GM12878 (cell line): ENCODE measurements around the gene INHBC. TPM values are rescaled to one million over a fixed set of nuclear protein-coding genes. Genes with fewer than 3 reads are reported as not detected.

ENCODE experiments used
- BMI1 ChIP-seq: fragments of 450-650 bp; IDR thresholded peaks from 2 replicates; pipeline ENCODE4 v1.6.1; 2016; ENCODE audit warnings: mild to moderate bottlenecking, moderate library complexity, borderline replicate concordance
- CHD2 ChIP-seq: IDR thresholded peaks from 2 replicates; pipeline ENCODE4 v1.6.1; 2011; ENCODE audit warnings: low read depth, low read length, improper control_type of control experiment, borderline replicate concordance
- CREB1 ChIP-seq: IDR thresholded peaks from 2 replicates; pipeline ENCODE4 v1.6.1; 2012; ENCODE audit warnings: low read depth, mild to moderate bottlenecking, inconsistent platforms
- EP300 ChIP-seq, 2 experiments: fragments of 150-350 bp in 1 of 2; IDR thresholded peaks; 2 replicates each; pipeline ENCODE4 v1.6.1; 2011 to 2012; ENCODE audit warnings: low read depth in 2 of 2, low read length in 2 of 2, borderline replicate concordance in 1 of 2, improper control_type of control experiment in 1 of 2, inconsistent platforms in 1 of 2; ENCODE audit not compliant: control insufficient read depth in 1 of 2
- HDAC6 ChIP-seq: fragments of 200-600 bp; sonication (generic); IDR thresholded peaks from one replicate; pipeline ENCODE4 v1.8.0; 2017; ENCODE audit warnings: antibody characterized with exemption; ENCODE audit not compliant: unreplicated experiment
- LARP7 ChIP-seq: fragments of 450-650 bp; IDR thresholded peaks from 2 replicates; pipeline ENCODE4 v1.6.1; 2017; ENCODE audit warnings: mild to moderate bottlenecking
- MTA3 ChIP-seq: IDR thresholded peaks from 2 replicates; pipeline ENCODE4 v1.6.1; 2012; ENCODE audit warnings: low read length, inconsistent platforms, borderline replicate concordance
- POLR2A ChIP-seq: IDR thresholded peaks from 2 replicates; pipeline ENCODE4 v1.6.1; 2011; ENCODE audit warnings: low read depth, mild to moderate bottlenecking, low read length
- RB1 ChIP-seq: fragments of 450-650 bp; formaldehyde crosslinking; IDR thresholded peaks from 2 replicates; pipeline ENCODE4 v1.6.1; 2017; ENCODE audit warnings: mild to moderate bottlenecking, borderline replicate concordance
- REST ChIP-seq: IDR thresholded peaks from 2 replicates; pipeline ENCODE4 v1.6.1; 2012; ENCODE audit warnings: mild to moderate bottlenecking, low read depth, low read length
- RUNX3 ChIP-seq: IDR thresholded peaks from 2 replicates; pipeline ENCODE4 v1.6.1; 2012; ENCODE audit warnings: low read length, inconsistent platforms
- SPI1 ChIP-seq: IDR thresholded peaks from 2 replicates; pipeline ENCODE4 v1.6.1; 2011; ENCODE audit warnings: low read depth, mild to moderate bottlenecking, low read length, moderate library complexity, borderline replicate concordance; ENCODE audit not compliant: insufficient read depth
- SREBF2 ChIP-seq: IDR thresholded peaks from 2 replicates; pipeline ENCODE4 v1.6.1; 2012; ENCODE audit warnings: mild to moderate bottlenecking, low read length
- SRF ChIP-seq, 2 experiments: IDR thresholded peaks; 2 replicates each; pipeline ENCODE4 v1.6.1; 2011; ENCODE audit warnings: low read depth in 2 of 2, low read length in 2 of 2, mild to moderate bottlenecking in 1 of 2, moderate library complexity in 1 of 2
- TCF3 ChIP-seq: IDR thresholded peaks from 2 replicates; pipeline ENCODE4 v1.6.1; 2012; ENCODE audit warnings: low read depth, mild to moderate bottlenecking, low read length, borderline replicate concordance; ENCODE audit not compliant: insufficient read depth
- USF1 ChIP-seq: IDR thresholded peaks from 2 replicates; pipeline ENCODE4 v1.6.1; 2011; ENCODE audit warnings: borderline replicate concordance, low read depth, mild to moderate bottlenecking, moderate library complexity, mixed read lengths, low read length; ENCODE audit not compliant: insufficient read depth; ENCODE audit errors: extremely low read length
- WRNIP1 ChIP-seq: IDR thresholded peaks from 2 replicates; pipeline ENCODE4 v1.6.1; 2011; ENCODE audit warnings: low read depth, low read length, improper control_type of control experiment, borderline replicate concordance
- YBX1 ChIP-seq: fragments of 450-650 bp; IDR thresholded peaks from 2 replicates; pipeline ENCODE4 v1.6.1; 2016; ENCODE audit warnings: antibody characterized with exemption
- ZZZ3 ChIP-seq: IDR thresholded peaks from 2 replicates; pipeline ENCODE4 v1.6.1; 2011; ENCODE audit warnings: low read depth; ENCODE audit not compliant: control insufficient read depth, insufficient read length
- polyA plus RNA-seq, 11 experiments: library from polyadenylated mRNA; depleted of rRNA in 4 of 11; unstranded in 6 of 11; stranded (reverse) in 5 of 11; fragments of >200 nt; fragmentation: Nextera tagmentation in 4 of 11; fragmentation: Illumina TruSeq in 1 of 11; extraction: Ambion mirVana in 4 of 11; extraction: Trizol in 1 of 11; gene quantifications; 1 replicate in 1 of 11; 2 replicates in 10 of 11; pipeline versions ENCODE4 v1.2.1 to v1.2.3, GENCODE V29; 2011 to 2016; ENCODE audit warnings: inconsistent platforms in 2 of 11, missing spikeins in 2 of 11, low read depth in 1 of 11
- total RNA-seq, 4 experiments: library from RNA; depleted of rRNA in 3 of 4; stranded (reverse); fragments of >200 nt in 3 of 4; fragmentation: Illumina TruSeq in 1 of 4; extraction: Trizol in 1 of 4; gene quantifications; 2 replicates each; pipeline versions ENCODE4 v1.2.1 to v1.2.3, GENCODE V29; 2013 to 2021
- TF ChIP-seq, protein P1 (sequence below): IDR thresholded peaks from 2 replicates; pipeline ENCODE4 v1.6.1; 2012; ENCODE audit warnings: improper control_type of control experiment, low read depth, low read length; ENCODE audit not compliant: insufficient replicate concordance

The INHBC gene
- total and polyA plus RNA-seq, 10 of the 15 experiments (the other 5 are each of a cell fraction or from before 2014, with no cell fraction given): 0.04 to 0.22 (median 0.13) TPM; not detected in 5

- peak; percentile 44 for TF ChIP-seq RUNX3
- peak; percentile 75 for TF ChIP-seq CHD2
- TF ChIP-seq CREB1: peak; percentile 97
- TF ChIP-seq TCF3: peak; percentile 72; the same call in 1 of the 2 replicates
- peak; percentile 68; the same call in 1 of the 2 replicates for TF ChIP-seq RB1
- TF ChIP-seq MTA3: no peak
- TF ChIP-seq SREBF2: no peak
- no peak for TF ChIP-seq YBX1
- TF ChIP-seq ZZZ3: no peak
- no peak for TF ChIP-seq WRNIP1
- TF ChIP-seq LARP7: no peak
- 0 out of 4 replicates have a peak, but pooled peaks of 1 of the 2 experiments have one; percentile 3 for TF ChIP-seq SRF (IDR thresholded peaks at IDR 0.05; ENCODE audit: low read depth in 2 of 2, low read length in 2 of 2)
- 0 out of 2 replicates have a peak, but pooled peaks have one; percentile 14 for TF ChIP-seq SPI1
- no peak for TF ChIP-seq HDAC6
- TF ChIP-seq EP300 (IDR thresholded peaks at IDR 0.05; ENCODE audit: borderline replicate concordance in 1 of 2, control insufficient read depth in 1 of 2, low read depth in 2 of 2, low read length in 2 of 2): no peak
- TF ChIP-seq BMI1: no peak
- TF ChIP-seq REST: no peak
- TF ChIP-seq, protein P1, sequence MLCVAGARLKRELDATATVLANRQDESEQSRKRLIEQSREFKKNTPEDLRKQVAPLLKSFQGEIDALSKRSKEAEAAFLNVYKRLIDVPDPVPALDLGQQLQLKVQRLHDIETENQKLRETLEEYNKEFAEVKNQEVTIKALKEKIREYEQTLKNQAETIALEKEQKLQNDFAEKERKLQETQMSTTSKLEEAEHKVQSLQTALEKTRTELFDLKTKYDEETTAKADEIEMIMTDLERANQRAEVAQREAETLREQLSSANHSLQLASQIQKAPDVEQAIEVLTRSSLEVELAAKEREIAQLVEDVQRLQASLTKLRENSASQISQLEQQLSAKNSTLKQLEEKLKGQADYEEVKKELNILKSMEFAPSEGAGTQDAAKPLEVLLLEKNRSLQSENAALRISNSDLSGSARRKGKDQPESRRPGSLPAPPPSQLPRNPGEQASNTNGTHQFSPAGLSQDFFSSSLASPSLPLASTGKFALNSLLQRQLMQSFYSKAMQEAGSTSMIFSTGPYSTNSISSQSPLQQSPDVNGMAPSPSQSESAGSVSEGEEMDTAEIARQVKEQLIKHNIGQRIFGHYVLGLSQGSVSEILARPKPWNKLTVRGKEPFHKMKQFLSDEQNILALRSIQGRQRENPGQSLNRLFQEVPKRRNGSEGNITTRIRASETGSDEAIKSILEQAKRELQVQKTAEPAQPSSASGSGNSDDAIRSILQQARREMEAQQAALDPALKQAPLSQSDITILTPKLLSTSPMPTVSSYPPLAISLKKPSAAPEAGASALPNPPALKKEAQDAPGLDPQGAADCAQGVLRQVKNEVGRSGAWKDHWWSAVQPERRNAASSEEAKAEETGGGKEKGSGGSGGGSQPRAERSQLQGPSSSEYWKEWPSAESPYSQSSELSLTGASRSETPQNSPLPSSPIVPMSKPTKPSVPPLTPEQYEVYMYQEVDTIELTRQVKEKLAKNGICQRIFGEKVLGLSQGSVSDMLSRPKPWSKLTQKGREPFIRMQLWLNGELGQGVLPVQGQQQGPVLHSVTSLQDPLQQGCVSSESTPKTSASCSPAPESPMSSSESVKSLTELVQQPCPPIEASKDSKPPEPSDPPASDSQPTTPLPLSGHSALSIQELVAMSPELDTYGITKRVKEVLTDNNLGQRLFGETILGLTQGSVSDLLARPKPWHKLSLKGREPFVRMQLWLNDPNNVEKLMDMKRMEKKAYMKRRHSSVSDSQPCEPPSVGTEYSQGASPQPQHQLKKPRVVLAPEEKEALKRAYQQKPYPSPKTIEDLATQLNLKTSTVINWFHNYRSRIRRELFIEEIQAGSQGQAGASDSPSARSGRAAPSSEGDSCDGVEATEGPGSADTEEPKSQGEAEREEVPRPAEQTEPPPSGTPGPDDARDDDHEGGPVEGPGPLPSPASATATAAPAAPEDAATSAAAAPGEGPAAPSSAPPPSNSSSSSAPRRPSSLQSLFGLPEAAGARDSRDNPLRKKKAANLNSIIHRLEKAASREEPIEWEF: peak; percentile 69
- TF ChIP-seq USF1: no peak
- peak; percentile 96 for TF ChIP-seq POLR2A
Measured at GRCh38 chr12:57430931-57431566, 3.5 kb upstream of the INHBC start, which contains the start of gene R3HDM2 (continued).
